ENCODE data around the gene XG. TPM values are rescaled to one million over a fixed set of nuclear protein-coding genes. Genes with fewer than 3 reads are reported as not detected.

XG gene
- total RNA-seq, 6 donors from 2014 or later, result 0.69 to 0.81 TPM; not detected in 4

DNA sequence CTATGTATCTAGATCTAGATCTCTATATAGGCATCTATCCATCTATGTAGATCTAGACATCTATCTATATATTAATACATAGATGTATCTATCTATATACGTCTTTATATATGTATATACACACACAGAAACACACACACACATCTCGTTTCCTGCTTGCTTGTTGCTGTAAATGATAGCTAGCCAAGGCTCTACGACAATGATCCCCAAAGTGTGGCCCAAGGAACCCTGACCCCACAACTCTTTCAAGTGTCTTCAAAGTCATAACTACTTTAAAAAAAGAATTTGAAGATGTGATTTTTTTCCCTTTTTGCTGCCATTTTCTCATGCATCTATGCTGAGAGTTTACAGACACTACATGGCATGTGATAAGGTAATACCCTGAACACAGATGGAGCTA is 105.7 kb downstream of the XG start:
- Histone ChIP-seq H3K4me1 (no peaks in the 10 kb centered on the region), H3K27me3 (no peaks in the 10 kb centered on the region), H3K4me3 (no peak overlapping the region), H3K9me3 (no peaks in the 10 kb centered on the region), H3K27ac (no peak overlapping the region), H3K36me3 (no peaks in the 10 kb centered on the region)
- 84 to 89% methylated on average over 3 of the region's 3 CpGs for WGBS, 2 donors
- no peak for TF ChIP-seq POLR2AphosphoS5 (IDR thresholded peaks at IDR 0.05)
- no peak for TF ChIP-seq EP300 (IDR thresholded peaks at IDR 0.05)
- no peak for TF ChIP-seq POLR2A (IDR thresholded peaks at IDR 0.05)
- TF ChIP-seq, protein P1, sequence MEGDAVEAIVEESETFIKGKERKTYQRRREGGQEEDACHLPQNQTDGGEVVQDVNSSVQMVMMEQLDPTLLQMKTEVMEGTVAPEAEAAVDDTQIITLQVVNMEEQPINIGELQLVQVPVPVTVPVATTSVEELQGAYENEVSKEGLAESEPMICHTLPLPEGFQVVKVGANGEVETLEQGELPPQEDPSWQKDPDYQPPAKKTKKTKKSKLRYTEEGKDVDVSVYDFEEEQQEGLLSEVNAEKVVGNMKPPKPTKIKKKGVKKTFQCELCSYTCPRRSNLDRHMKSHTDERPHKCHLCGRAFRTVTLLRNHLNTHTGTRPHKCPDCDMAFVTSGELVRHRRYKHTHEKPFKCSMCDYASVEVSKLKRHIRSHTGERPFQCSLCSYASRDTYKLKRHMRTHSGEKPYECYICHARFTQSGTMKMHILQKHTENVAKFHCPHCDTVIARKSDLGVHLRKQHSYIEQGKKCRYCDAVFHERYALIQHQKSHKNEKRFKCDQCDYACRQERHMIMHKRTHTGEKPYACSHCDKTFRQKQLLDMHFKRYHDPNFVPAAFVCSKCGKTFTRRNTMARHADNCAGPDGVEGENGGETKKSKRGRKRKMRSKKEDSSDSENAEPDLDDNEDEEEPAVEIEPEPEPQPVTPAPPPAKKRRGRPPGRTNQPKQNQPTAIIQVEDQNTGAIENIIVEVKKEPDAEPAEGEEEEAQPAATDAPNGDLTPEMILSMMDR (IDR thresholded peaks at IDR 0.05), result no peak
- no peak for DNase-seq
- no peak for ATAC-seq (ENCODE audit: low FRiP score in 2 of 2)

DNA sequence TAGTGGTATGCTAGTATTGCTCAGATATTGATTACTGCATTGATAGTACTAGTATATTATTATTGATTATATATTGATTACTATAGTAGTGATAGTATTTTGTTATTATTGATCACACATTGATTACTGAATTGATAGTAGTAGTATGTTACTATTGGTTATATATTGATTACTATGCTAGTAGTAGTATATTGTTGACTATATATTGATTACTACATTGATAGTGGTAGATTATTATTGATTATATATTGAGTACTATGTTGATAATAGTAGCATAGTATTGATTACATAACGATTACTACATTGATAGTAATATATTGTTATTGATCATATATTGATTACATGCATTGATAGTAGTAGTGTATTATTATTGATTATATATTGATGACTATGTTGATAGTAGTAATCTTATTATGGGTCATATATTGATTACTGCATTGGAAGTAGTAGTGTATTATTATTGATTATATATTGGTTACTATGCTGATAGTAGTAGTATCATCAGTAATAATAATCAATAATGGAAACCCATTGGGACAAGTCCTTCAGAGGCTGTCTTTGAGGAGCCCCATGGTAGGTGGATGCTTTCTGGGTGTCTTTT is 107.5 kb downstream of the XG start:
- Histone ChIP-seq H3K4me3 (no peak overlapping the region), H3K4me1 (no peaks in the 10 kb centered on the region), H3K36me3 (no peaks in the 10 kb centered on the region), H3K27ac (no peak overlapping the region), H3K9me3 (no peaks in the 10 kb centered on the region), H3K27me3 (no peaks in the 10 kb centered on the region)
- WGBS, 2 donors, result 92 to 96% methylated on average over 1 of the region's 1 CpG
- DNase-seq (no peak), ATAC-seq (ENCODE audit: low FRiP score in 2 of 2) (no peak)
- TF ChIP-seq, protein P1 (IDR thresholded peaks at IDR 0.05), result no peak
- TF ChIP-seq POLR2A (IDR thresholded peaks at IDR 0.05) (no peak), EP300 (IDR thresholded peaks at IDR 0.05) (no peak), POLR2AphosphoS5 (IDR thresholded peaks at IDR 0.05) (no peak)

DNA sequence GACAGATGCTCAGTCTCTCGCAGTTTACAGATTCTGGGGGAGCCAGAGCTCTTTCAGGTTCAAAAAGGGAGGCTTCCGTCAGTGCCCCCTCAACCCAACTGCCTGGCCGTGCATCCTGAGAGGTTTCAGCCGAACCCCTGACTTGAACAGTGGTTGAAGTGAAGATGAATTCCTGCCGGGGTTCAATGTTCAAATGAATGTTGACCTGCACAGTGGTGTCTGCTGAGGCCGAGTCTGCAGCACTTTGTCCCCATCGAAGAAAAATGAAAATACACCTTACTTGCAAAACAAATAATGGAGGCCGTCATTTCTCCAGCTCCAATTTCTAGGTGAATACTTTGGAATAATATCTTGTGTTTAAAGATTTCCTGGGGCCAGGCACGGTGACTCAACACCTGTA is 110.6 kb downstream of the XG start:
- WGBS, 2 donors, result 33 to 69% methylated on average over 3 to 9 of the region's 9 CpGs
- Histone ChIP-seq H3K27me3 (no peaks in the 10 kb centered on the region), H3K27ac (no peak overlapping the region), H3K9me3 (no peaks in the 10 kb centered on the region), H3K4me3 (no peak overlapping the region), H3K4me1 (no peaks in the 10 kb centered on the region), H3K36me3 (no peaks in the 10 kb centered on the region)
- no peak for ATAC-seq (ENCODE audit: low FRiP score in 2 of 2)
- TF ChIP-seq EP300 (IDR thresholded peaks at IDR 0.05) (no peak), POLR2A (IDR thresholded peaks at IDR 0.05) (no peak)
- TF ChIP-seq, protein P1 (IDR thresholded peaks at IDR 0.05), result no peak
- no peak for DNase-seq

DNA sequence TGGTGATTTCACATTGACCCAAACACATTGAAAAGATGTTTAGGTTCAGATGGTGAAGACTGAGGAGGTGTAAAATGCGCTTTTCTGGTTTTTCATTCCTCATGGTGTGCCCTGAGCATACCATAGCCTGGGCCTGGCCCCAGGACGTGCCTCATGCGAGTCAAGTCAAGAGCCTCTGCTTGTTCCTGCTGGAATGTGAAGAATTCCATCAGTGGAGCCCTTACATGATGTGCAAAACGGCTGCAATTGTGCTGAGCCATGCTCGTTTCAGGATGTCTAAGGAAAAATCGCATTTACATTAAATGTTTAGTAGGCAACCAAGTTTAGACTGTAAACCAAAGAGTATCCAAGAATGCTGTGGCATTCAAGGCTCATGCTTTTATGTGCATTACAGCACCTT is 111.8 kb downstream of the XG start:
- DNase-seq, result no peak

More for the DNA sequence above, 111.8 kb downstream of the XG start:
- no peak for ATAC-seq (ENCODE audit: low FRiP score in 2 of 2)
- TF ChIP-seq POLR2AphosphoS5 (IDR thresholded peaks at IDR 0.05) (no peak), POLR2A (IDR thresholded peaks at IDR 0.05) (no peak), EP300 (IDR thresholded peaks at IDR 0.05) (no peak)
- TF ChIP-seq, protein P1 (IDR thresholded peaks at IDR 0.05), result no peak
- Histone ChIP-seq H3K27ac (no peak overlapping the region), H3K4me3 (no peak overlapping the region), H3K36me3 (no peaks in the 10 kb centered on the region), H3K9me3 (no peaks in the 10 kb centered on the region), H3K27me3 (no peaks in the 10 kb centered on the region), H3K4me1 (no peaks in the 10 kb centered on the region)
- 60 to 76% methylated on average over 6 of the region's 6 CpGs for WGBS, 2 donors

Other genes starting within 250 kb of the XG start
- gene CD99, start 60.7 kb upstream of the XG start, total RNA-seq, result 100 to 1,000 TPM; 135 to 300 (median 233) TPM
- gene GYG2, start 76.9 kb downstream of the XG start, total RNA-seq, result 1 to 10 TPM in 3 of 6 donors, under 1 TPM in 3; 0.40 to 3.7 (median 0.98) TPM
- 10 to 100 TPM; 27.1 to 67.7 (median 32.3) TPM for gene ARSD, start 177.3 kb downstream of the XG start, total RNA-seq